Muscle of back (tissue), 13 donors: ENCODE measurements around the gene TRNAU1AP. TPM values are rescaled to one million over a fixed set of nuclear protein-coding genes. Genes with fewer than 3 reads are reported as not detected.
"Not testable (repeated sequence)": the region's sequence is repeated elsewhere in the genome, so short reads cannot be mapped to it uniquely, and the experiment has no call there.

Experiments
- DNase-seq, 3 donors: peaks; one replicate each; pipeline versions ENCODE4 v3.0.0 to v3.0.0-alpha.2; 2013
- long read RNA-seq, 9 donors: transcript quantifications; one replicate each; lab custom pipeline, GENCODE V29; 2026
- polyA plus RNA-seq, 10 donors: library from polyadenylated mRNA; unstranded; fragments of 120-200 nt; gene quantifications; one replicate each; pipeline ENCODE4 v1.2.1, GENCODE V29; 2013; ENCODE audit not compliant: insufficient read length in 10 of 10

The TRNAU1AP gene
- polyA plus RNA-seq = 10 to 100 TPM; 15.8 to 26.9 (median 18.9) TPM
- long read RNA-seq, donor 1, partial matches to known transcripts = 0 of 1 reads
- long read RNA-seq, donor 1, other reads (novel, unspliced or antisense) = 0 of 1 reads
- long read RNA-seq, donor 2 = 0 reads
- long read RNA-seq, donor 3 = 0 reads
- long read RNA-seq, donor 4, partial matches to known transcripts = 0 of 1 reads
- long read RNA-seq, donor 4, other reads (novel, unspliced or antisense) = 0 of 1 reads
- long read RNA-seq, donor 5, transcript TRNAU1AP-201 (9 exons, 1,799 nt) = major isoform, 7 of 7 reads
- long read RNA-seq, donor 5, partial matches to known transcripts = 0 of 7 reads
- long read RNA-seq, donor 5, other reads (novel, unspliced or antisense) = 0 of 7 reads
- long read RNA-seq, donor 6, transcript TRNAU1AP-201 (9 exons, 1,799 nt) = major isoform, 6 of 6 reads
- long read RNA-seq, donor 6, partial matches to known transcripts = 0 of 6 reads
- long read RNA-seq, donor 6, other reads (novel, unspliced or antisense) = 0 of 6 reads
- long read RNA-seq, donor 7, transcript TRNAU1AP-201 (9 exons, 1,799 nt) = major isoform, 6 of 6 reads
- long read RNA-seq, donor 7, partial matches to known transcripts = 0 of 6 reads
- long read RNA-seq, donor 7, other reads (novel, unspliced or antisense) = 0 of 6 reads
- long read RNA-seq, donor 8, partial matches to known transcripts = 0 of 3 reads
- long read RNA-seq, donor 8, other reads (novel, unspliced or antisense) = 0 of 3 reads
- long read RNA-seq, donor 9 = 0 reads

- DNase-seq = peak; percentile 96 to 99 (median 98)
These were observed at the start of gene TRNAU1AP for GRCh38 chr1:28552758-28553663. TRNAU1AP (plus strand) TSS chr1:28553085; CDS start chr1:28553111, 26 bp downstream.

- no peak for DNase-seq
These were observed 49.8 kb upstream of the TRNAU1AP start for GRCh38 chr1:28503117-28503516.

- peak; percentile 99 for DNase-seq
These were observed 47.3 kb upstream of the TRNAU1AP start, which contains the start of gene RCC1 for GRCh38 chr1:28505406-28506187. RCC1 (plus strand) TSS chr1:28506043; CDS start chr1:28529867, 23,824 bp downstream.

DNA sequence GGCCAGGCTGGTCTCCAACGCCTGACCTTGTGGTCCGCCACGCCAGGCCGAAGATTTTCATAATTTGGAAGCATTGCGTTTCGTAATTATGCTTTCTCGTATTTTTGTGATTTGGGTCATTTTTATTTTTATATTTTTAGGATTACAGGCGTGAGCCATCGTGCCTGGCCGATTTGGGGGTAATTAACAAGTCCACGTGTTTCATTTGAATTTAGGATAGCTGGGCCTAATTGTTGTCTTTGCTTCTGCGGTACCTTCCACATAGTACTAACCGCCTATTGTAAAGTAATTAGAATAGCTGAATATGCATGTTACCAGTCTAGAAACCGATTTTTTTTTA lies 46.0 kb upstream of the TRNAU1AP start:
- DNase-seq = no peak

DNA sequence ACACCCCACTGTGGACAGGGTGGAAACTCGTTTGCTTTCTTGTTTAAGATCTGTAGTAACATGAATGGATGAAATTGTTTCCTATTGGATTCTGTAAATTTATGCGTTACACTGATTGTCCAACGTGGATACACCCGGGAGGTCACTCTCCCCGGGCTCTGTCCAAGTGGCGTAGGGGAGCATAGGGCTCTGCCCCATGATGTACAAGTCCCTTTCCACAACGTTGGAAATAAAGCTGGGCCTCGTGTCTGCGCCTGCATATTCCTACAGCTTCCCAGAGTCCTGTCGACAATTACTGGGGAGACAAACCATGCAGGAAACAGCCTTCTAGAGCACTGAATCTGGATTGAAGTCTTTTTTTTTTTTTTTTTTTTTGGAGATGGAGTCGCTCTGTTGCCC lies 45.6 kb upstream of the TRNAU1AP start:
- DNase-seq = peak in 1 of 3 donors; percentile 27

DNA sequence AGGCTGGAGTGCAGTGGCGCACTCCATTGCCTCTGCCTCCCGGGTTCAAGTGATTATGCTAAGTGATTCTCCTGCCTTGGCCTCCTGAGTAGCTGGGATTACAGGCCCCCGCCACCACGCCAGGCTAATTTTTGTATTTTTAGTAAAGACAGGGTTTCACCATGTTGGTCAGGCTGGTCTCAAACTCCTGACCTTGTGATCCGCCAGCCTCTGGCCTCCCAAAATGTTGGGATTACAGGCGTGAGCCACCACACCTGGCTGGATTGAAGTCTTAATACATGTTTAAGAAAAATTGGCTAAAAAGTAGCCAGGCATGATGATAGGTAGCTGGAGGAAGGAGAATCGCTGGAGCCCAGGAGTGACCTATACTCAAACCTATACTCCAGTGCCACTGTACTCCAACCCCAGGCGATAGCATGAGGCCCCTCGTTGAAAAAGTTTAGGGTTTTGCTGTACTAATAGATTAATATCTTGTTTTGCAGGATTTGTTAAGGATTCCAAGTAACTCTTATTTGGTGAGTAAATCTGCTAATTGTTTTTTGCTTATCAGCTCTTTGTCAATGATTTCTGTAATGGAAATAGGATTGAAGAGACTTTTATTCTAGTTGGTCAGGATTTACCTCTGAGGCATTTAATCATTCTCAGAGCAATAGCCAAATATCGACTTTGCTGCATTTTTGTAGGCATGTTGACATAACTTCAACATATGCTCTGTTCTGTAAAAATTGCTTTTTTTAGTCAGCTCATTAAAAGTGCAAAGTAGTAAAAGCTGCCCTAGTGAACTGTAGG lies 45.0 kb upstream of the TRNAU1AP start:
- DNase-seq = no peak

GRCh38 chr1:28508435-28508754 lies 44.5 kb upstream of the TRNAU1AP start:
- no peak for DNase-seq

GRCh38 chr1:28509705-28510272 lies 43.1 kb upstream of the TRNAU1AP start:
- DNase-seq = no peak

DNA sequence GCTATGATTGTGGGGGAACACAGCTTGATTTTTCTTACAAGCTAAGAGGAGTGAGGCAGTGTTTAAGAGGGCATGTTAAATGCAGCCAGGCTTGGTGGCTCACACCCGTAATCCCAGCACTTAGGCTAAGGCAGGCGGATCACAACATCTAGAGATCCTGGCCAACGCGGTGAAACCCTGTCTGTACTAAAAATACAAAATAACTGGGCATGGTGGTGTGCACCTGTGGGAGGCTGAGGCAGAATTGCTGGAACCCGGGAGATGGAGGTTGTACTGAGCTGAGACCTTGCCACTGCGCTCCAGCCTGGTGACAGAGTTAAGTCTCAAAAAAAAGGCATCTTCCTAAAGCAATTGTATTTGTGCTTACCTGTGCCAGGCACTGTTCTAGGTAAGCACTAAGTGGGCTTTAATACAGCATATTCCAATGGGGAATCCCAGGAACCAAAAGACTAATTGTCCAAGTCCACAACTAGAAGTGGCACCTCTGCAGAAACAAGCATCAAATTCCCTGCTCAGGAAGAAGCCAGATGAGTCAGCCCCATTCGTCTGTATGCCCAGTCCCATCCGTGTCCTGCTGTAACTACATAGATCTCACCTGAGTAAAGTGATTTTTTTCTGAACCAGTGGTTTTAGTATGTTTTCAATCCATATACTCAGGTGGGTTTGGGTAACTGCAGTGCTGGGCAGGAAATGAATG lies 42.5 kb upstream of the TRNAU1AP start:
- no peak for DNase-seq

DNA sequence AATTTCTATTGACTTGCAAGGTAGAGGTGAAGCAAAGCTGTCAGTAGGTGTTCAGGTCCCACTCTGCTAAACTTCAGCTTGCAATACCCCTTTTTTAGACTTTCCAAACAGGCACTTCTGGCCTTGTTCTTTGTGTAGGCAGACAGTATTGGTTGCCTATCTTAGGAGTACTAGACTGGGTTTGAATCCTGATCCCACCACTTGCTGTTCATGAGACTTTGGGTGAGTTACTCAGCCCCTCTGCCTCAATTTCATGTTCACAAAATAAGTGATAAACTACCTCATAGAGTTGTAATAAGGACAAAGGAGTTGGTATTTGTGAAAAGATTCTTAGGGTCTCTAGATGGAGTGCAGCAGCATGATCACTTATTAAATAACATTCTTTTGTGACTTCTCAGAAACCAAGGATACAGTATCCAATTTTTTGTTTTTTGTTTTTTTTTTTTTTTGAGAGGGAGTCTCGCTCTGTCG lies 41.9 kb upstream of the TRNAU1AP start:
- no peak for DNase-seq

DNA sequence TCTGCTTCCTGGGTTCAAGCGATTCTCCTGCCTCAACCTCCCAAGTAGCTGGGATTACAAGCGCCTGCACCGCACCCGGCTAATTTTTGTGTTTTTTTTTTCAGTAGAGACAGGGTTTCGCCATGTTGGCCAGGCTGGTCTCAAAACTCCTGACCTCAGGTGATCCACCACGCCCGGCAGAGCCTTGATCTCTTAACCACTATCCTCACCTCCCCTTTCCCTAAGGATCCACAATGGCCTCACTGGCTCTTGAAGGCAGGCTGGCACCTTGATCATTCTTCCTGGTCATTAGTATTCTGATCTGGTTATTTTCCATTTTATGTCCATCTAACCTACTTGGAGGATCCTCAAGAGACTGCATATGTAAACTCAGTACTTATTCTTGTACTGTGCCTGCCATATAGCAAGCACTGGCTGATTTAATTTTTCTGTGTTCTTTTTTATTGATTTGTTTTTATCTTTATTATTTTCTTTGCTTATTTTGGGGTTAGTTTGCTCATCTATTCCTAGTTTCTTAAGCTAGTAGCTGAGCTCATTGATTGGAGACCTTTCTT lies 40.8 kb upstream of the TRNAU1AP start:
- no peak for DNase-seq

DNA sequence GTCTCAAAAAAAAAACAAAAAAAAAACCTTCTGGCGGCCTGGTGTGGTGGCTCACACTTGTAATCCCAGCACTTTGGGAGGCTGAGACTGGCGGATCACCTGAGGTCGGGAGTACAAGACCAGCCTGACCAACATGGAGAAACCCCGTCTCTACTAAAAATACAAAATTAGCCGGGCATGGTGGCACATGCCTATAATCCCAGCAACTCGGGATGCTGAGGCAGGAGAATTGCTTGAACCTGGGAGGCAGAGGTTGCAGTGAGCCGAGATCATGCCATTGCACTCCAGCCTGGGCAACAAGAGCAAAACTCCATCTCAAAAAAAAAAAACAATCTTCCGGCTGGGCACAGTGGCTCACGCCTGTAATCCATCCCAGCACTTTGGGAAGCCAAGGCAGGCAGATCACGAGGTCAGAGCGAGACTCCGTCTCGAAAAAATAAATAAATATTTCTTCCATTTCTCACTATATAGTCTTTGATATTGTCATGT lies 38.4 kb upstream of the TRNAU1AP start:
- not testable (repeated sequence) for DNase-seq

GRCh38 chr1:28516518-28516956 lies 36.3 kb upstream of the TRNAU1AP start:
- no peak for DNase-seq

- DNase-seq = no peak
These were observed 35.3 kb upstream of the TRNAU1AP start for GRCh38 chr1:28517649-28517999.

GRCh38 chr1:28518000-28518744 lies 34.7 kb upstream of the TRNAU1AP start:
- DNase-seq = peak; percentile 88 to 97 (median 93)

GRCh38 chr1:28518745-28519341 lies 34.0 kb upstream of the TRNAU1AP start:
- DNase-seq = no peak

DNA sequence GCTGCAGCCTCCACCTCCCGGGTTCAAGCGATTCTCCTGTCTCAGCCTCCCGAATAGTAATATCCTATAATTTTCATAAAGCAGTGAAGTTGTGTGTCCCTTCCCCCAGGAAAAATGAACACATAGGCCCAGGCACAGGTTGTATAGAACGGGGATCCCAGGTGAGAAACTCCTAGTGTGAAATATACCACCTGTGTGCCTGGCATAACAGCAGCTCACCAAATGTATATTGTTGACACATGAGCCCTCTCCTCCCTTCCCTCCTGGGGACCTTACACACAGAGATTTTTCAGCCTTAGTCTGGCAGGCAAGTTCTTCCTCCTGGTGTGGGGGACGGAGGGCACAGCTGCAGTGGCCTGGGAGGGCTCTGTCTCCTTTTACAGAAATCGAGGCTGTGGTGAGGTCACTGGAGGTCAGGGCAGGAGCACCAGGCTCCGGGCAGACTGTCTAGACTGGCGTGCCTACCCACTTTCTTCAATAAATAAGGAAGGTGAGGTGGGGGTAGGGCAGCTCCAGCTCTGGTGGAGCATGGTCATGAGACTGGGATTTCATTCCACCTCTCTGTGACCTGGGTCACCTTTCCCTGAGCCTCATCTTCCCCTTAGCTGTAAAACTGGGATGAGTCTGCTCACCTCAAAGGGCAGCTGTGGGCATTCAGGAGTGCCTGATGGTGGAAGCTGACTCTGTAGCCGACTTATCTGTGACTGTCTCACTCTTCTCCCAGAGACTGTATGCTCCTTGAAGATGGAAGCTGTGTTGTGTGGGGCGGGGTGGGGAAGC lies 32.7 kb upstream of the TRNAU1AP start:
- DNase-seq = no peak
